CD14-positive monocyte (primary cell): ENCODE measurements around the gene AP4B1. TPM values are rescaled to one million over a fixed set of nuclear protein-coding genes. Genes with fewer than 3 reads are reported as not detected.

ENCODE experiments used
- DNase-seq, 3 donors: peaks; one replicate each; pipeline ENCODE4 v3.0.0-alpha.2; 2011 to 2022
- H2AFZ ChIP-seq: 2 replicates; pipeline ENCODE4 v1.6.0; 2012; ENCODE audit warnings: mild to moderate bottlenecking, low read depth, low read length, inconsistent platforms; ENCODE audit not compliant: insufficient read depth, poor library complexity, severe bottlenecking
- H3K27ac ChIP-seq, 2 donors: 1 replicate in 1 of 2; 2 replicates in 1 of 2; pipeline ENCODE4 v1.5.1; 2012 to 2013; ENCODE audit warnings: low read length in 2 of 2, control low read depth in 1 of 2, inconsistent platforms in 1 of 2, low read depth in 1 of 2, mild to moderate bottlenecking in 1 of 2
- H3K27me3 ChIP-seq, 2 donors: one replicate each; pipeline versions ENCODE4 v1.6.0 to v1.6.1; 2011 to 2013; ENCODE audit warnings: low read length in 2 of 2; ENCODE audit not compliant: control insufficient read depth in 2 of 2, insufficient read depth in 2 of 2
- H3K36me3 ChIP-seq, 2 donors: replicated peaks in 1 of 2; 1 replicate in 1 of 2; 2 replicates in 1 of 2; pipeline versions ENCODE4 v1.5.1 to v1.6.1; 2012 to 2013; ENCODE audit warnings: low read length in 2 of 2, control low read depth in 1 of 2, inconsistent platforms in 1 of 2, mild to moderate bottlenecking in 1 of 2; ENCODE audit not compliant: insufficient read depth in 2 of 2, control insufficient read depth in 1 of 2
- H3K4me1 ChIP-seq, 2 donors: 1 replicate in 1 of 2; 2 replicates in 1 of 2; pipeline versions ENCODE4 v1.5.1 to v1.6.1; 2012 to 2013; ENCODE audit warnings: low read length in 2 of 2, control low read depth in 1 of 2, inconsistent platforms in 1 of 2, mild to moderate bottlenecking in 1 of 2, moderate library complexity in 1 of 2; ENCODE audit not compliant: insufficient read depth in 2 of 2, control insufficient read depth in 1 of 2
- H3K4me2 ChIP-seq: replicated peaks from 2 replicates; pipeline ENCODE3; 2012; ENCODE audit warnings: low read length, moderate library complexity, mild to moderate bottlenecking; ENCODE audit not compliant: poor library complexity, severe bottlenecking; ENCODE audit errors: extremely low read depth
- H3K4me3 ChIP-seq, 3 experiments: fragments of 200-600 bp in 1 of 3; sonication (generic) in 1 of 3; replicated peaks in 1 of 3; 1 replicate in 2 of 3; 2 replicates in 1 of 3; pipeline ENCODE4 v1.5.1; 2011 to 2013; ENCODE audit warnings: low read length in 3 of 3, mild to moderate bottlenecking in 3 of 3, control low read depth in 2 of 3, low read depth in 2 of 3, inconsistent platforms in 1 of 3, moderate library complexity in 1 of 3
- H3K79me2 ChIP-seq: 2 replicates; pipeline ENCODE4 v1.6.0; 2012; ENCODE audit warnings: mild to moderate bottlenecking, control low read depth, inconsistent platforms, low read length, moderate library complexity; ENCODE audit not compliant: insufficient read depth
- H3K9ac ChIP-seq: 2 replicates; pipeline ENCODE4 v1.6.0; 2017; ENCODE audit warnings: low read length, mild to moderate bottlenecking; ENCODE audit not compliant: insufficient read depth, poor library complexity, severe bottlenecking
- H3K9me3 ChIP-seq, 2 donors: replicated peaks in 1 of 2; 1 replicate in 1 of 2; 2 replicates in 1 of 2; pipeline versions ENCODE4 v1.5.1 to v1.6.1; 2012 to 2013; ENCODE audit warnings: low read length in 2 of 2, control low read depth in 1 of 2; ENCODE audit not compliant: control insufficient read depth in 1 of 2, insufficient read depth in 1 of 2
- H4K20me1 ChIP-seq: 2 replicates; pipeline ENCODE4 v1.6.0; 2012; ENCODE audit warnings: mild to moderate bottlenecking, low read length, control low read depth, moderate library complexity; ENCODE audit not compliant: insufficient read depth
- H3K27ac Mint-ChIP-seq, 7 donors: one replicate each; pipeline ENCODE4 v1.8.0; 2020; ENCODE audit warnings: mild to moderate bottlenecking in 7 of 7, mixed read lengths in 7 of 7, moderate library complexity in 6 of 7, inconsistent platforms in 2 of 7
- H3K27me3 Mint-ChIP-seq, 3 donors: one replicate each; pipeline ENCODE4 v1.8.0; 2021 to 2022; ENCODE audit warnings: low read depth in 3 of 3, mild to moderate bottlenecking in 3 of 3, mixed read lengths in 3 of 3, moderate library complexity in 3 of 3, inconsistent platforms in 1 of 3
- H3K36me3 Mint-ChIP-seq, 2 donors: one replicate each; pipeline ENCODE4 v1.8.0; 2020; ENCODE audit warnings: mixed read lengths in 2 of 2, inconsistent platforms in 1 of 2, mild to moderate bottlenecking in 1 of 2
- H3K4me1 Mint-ChIP-seq: one replicate; pipeline ENCODE4 v1.8.0; 2020; ENCODE audit warnings: mild to moderate bottlenecking, mixed read lengths
- H3K4me3 Mint-ChIP-seq, 2 donors: one replicate each; pipeline ENCODE4 v1.8.0; 2020; ENCODE audit warnings: mild to moderate bottlenecking in 2 of 2, mixed read lengths in 2 of 2, moderate library complexity in 1 of 2
- H3K9me3 Mint-ChIP-seq, 7 donors: one replicate each; pipeline ENCODE4 v1.8.0; 2020 to 2022; ENCODE audit warnings: mixed read lengths in 7 of 7, mild to moderate bottlenecking in 6 of 7, moderate library complexity in 6 of 7, inconsistent platforms in 2 of 7
- WGBS: methylation state at CpG from one replicate; pipeline ENCODE4 v1.1.5; 2013; ENCODE audit warnings: missing lambda C conversion rate; ENCODE audit not compliant: insufficient coverage; 5-methylcytosine and 5-hydroxymethylcytosine counted together
- intact Hi-C, 2 donors: fragments of 100-400 bp; cut with micrococcal nuclease; formaldehyde crosslinking; loops; one replicate each; pipeline versions ENCODE4 v1.15.0 to v1.15.1; 2023
- polyA plus RNA-seq, 3 donors: library from polyadenylated mRNA; depleted of rRNA in 1 of 3; unstranded in 2 of 3; stranded (reverse) in 1 of 3; fragments of 300-500 nt in 2 of 3; fragments of >200 nt in 1 of 3; fragmentation: Illumina TruSeq in 2 of 3; gene quantifications; 1 replicate in 2 of 3; 2 replicates in 1 of 3; pipeline ENCODE4 v1.2.3, GENCODE V29; 2012 to 2021
- TF ChIP-seq, protein P1 (sequence below): fragments of 200-600 bp; IDR thresholded peaks from one replicate; pipeline ENCODE4 v1.8.0; 2022; ENCODE audit warnings: antibody characterized with exemption, mild to moderate bottlenecking

Gene AP4B1
- polyA plus RNA-seq, 3 donors: 3.5 to 46.3 (median 6.1) TPM

DNA sequence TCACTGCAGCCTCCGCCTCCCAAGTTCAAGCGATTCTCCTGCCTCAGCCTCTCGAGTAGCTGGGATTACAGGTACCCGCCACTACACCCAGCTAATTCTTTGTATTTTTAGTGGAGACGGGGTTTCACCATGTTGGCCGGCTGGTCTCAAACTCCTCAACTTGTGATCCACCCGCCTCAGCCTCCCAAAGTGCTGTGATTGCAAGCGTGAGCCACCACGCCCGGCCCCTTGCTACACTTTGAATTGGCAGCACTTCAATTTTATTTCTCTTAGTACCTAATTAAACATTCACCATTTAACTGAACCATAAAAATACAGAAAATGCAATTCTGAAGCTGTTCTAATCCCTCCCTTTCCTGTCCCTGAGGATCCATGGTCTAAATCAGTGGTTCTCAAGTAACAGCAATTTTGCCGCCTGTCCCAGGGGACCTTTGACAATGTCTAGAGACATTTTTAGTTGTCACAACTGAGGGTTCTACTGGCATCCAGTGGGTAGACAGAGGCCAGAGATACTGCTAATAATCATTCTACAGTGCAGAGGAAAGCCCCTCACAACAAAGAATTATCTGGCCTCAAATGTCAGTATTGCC is 12.9 kb downstream of the AP4B1 start:
- no peak overlapping the region for H3K4me3 ChIP-seq
- Mint-ChIP-seq H3K27ac (no peak overlapping the region), H3K27me3 (peaks cover 0 to 2% (median 0%) of the 10 kb centered on the region in 3 donors), H3K4me1 (peaks cover 14% of the 10 kb centered on the region), H3K9me3 (no peaks in the 10 kb centered on the region), H3K36me3 (peaks cover 37 to 38% of the 10 kb centered on the region in 2 donors), H3K4me3 (no peak overlapping the region)
- no peaks in the 10 kb centered on the region for H3K79me2 ChIP-seq
- no peak overlapping the region for H3K9ac ChIP-seq
- no peak overlapping the region for H3K27ac ChIP-seq
- no peaks in the 10 kb centered on the region for H4K20me1 ChIP-seq
- intact Hi-C loops: no loop called here
- H3K4me2 ChIP-seq: no peak overlapping the region
- 92% methylated on average over 6 of the region's 11 CpGs for WGBS
- H3K36me3 ChIP-seq: peaks cover 26 to 33% of the 10 kb centered on the region in 2 donors
- DNase-seq: no peak
- no peaks in the 10 kb centered on the region for H3K9me3 ChIP-seq
- no peak overlapping the region for H2AFZ ChIP-seq
- TF ChIP-seq, protein P1, sequence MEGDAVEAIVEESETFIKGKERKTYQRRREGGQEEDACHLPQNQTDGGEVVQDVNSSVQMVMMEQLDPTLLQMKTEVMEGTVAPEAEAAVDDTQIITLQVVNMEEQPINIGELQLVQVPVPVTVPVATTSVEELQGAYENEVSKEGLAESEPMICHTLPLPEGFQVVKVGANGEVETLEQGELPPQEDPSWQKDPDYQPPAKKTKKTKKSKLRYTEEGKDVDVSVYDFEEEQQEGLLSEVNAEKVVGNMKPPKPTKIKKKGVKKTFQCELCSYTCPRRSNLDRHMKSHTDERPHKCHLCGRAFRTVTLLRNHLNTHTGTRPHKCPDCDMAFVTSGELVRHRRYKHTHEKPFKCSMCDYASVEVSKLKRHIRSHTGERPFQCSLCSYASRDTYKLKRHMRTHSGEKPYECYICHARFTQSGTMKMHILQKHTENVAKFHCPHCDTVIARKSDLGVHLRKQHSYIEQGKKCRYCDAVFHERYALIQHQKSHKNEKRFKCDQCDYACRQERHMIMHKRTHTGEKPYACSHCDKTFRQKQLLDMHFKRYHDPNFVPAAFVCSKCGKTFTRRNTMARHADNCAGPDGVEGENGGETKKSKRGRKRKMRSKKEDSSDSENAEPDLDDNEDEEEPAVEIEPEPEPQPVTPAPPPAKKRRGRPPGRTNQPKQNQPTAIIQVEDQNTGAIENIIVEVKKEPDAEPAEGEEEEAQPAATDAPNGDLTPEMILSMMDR: no peak
- H3K4me1 ChIP-seq: peaks cover 11 to 22% of the 10 kb centered on the region in 2 donors
- no peaks in the 10 kb centered on the region for H3K27me3 ChIP-seq

DNA sequence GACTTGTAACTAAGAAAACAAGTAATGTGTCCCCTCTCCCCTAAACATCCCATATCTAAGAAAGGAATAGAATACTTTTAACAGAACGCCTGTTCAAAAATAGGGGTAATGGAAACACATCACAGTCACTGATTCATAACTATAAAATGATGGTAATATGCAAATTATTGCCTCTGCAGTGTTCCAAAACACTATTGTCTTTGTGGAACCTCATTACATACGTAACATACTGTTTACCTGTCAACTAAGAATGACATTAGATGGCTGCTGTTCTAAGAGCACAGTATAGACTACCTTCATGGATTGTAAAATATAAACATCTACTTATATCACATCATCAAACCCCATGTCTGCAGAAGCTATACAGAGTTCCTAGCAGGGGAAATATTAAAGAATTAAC is 13.8 kb downstream of the AP4B1 start:
- H3K9me3 ChIP-seq: no peaks in the 10 kb centered on the region
- H3K4me1 Mint-ChIP-seq: peaks cover 16% of the 10 kb centered on the region

More for the DNA sequence above, 13.8 kb downstream of the AP4B1 start:
- no peak for DNase-seq
- Mint-ChIP-seq H3K4me3 (no peak overlapping the region), H3K27ac (no peak overlapping the region), H3K9me3 (no peaks in the 10 kb centered on the region), H3K36me3 (peaks cover 29% of the 10 kb centered on the region in 2 donors), H3K27me3 (peaks cover 0 to 2% (median 0%) of the 10 kb centered on the region in 3 donors)
- TF ChIP-seq, protein P1: no peak
- Histone ChIP-seq H2AFZ (no peak overlapping the region), H3K79me2 (no peaks in the 10 kb centered on the region), H3K4me2 (no peak overlapping the region), H3K4me1 (peaks cover 11 to 23% of the 10 kb centered on the region in 2 donors), H3K4me3 (no peak overlapping the region), H3K27ac (no peak overlapping the region), H3K9ac (no peak overlapping the region), H3K27me3 (no peaks in the 10 kb centered on the region), H3K36me3 (peaks cover 20 to 24% of the 10 kb centered on the region in 2 donors), H4K20me1 (no peaks in the 10 kb centered on the region)
- no CpG with 5 or more reads among the region's 2 CpGs for WGBS
- intact Hi-C loops: no loop called here
